ENCODE data around the gene FERMT1. TPM values are rescaled to one million over a fixed set of nuclear protein-coding genes. Genes with fewer than 3 reads are reported as not detected.

FERMT1 gene
- total and polyA plus RNA-seq, 2 of the 4 experiments (the other 2 are of a cell fraction), result 1.8 to 2.3 TPM

- no peak for TF ChIP-seq MAZ (IDR thresholded peaks at IDR 0.05; ENCODE audit: borderline replicate concordance, low read depth, low read length)
- no peak for TF ChIP-seq SMC3 (IDR thresholded peaks at IDR 0.05; ENCODE audit: low read depth, low read length)
- no peak for TF ChIP-seq RFX5 (IDR thresholded peaks at IDR 0.05; ENCODE audit: low read depth, low read length)
- no peak for TF ChIP-seq RCOR1 (IDR thresholded peaks at IDR 0.05; ENCODE audit: insufficient replicate concordance, low read length)
- TF ChIP-seq FOS (IDR thresholded peaks at IDR 0.05; ENCODE audit: low read depth, low read length), result no peak
- no peak for TF ChIP-seq CEBPB (IDR thresholded peaks at IDR 0.05; ENCODE audit: low read depth, low read length)
- no peak for TF ChIP-seq CTCF (conservative IDR thresholded peaks at IDR 0.05; ENCODE audit: low read depth, low read length)
- TF ChIP-seq CHD1 (IDR thresholded peaks at IDR 0.05; ENCODE audit: low read depth, low read length), result no peak
- no peak for TF ChIP-seq MAFK (IDR thresholded peaks at IDR 0.05; ENCODE audit: low read depth, low read length)
- TF ChIP-seq POLR2A (IDR thresholded peaks at IDR 0.05; ENCODE audit: low read depth, low read length), result no peak
- no peak for TF ChIP-seq USF2 (IDR thresholded peaks at IDR 0.05; ENCODE audit: low read depth, low read length)
- no peak for TF ChIP-seq RAD21 (IDR thresholded peaks at IDR 0.05; ENCODE audit: low read length)
- no peak for TF ChIP-seq BHLHE40 (IDR thresholded peaks at IDR 0.05; ENCODE audit: low read depth, low read length)
- TF ChIP-seq, protein P1, sequence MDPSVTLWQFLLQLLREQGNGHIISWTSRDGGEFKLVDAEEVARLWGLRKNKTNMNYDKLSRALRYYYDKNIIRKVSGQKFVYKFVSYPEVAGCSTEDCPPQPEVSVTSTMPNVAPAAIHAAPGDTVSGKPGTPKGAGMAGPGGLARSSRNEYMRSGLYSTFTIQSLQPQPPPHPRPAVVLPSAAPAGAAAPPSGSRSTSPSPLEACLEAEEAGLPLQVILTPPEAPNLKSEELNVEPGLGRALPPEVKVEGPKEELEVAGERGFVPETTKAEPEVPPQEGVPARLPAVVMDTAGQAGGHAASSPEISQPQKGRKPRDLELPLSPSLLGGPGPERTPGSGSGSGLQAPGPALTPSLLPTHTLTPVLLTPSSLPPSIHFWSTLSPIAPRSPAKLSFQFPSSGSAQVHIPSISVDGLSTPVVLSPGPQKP (IDR thresholded peaks at IDR 0.05; ENCODE audit: borderline replicate concordance, low read depth, low read length), result no peak
- no peak for TF ChIP-seq MXI1 (IDR thresholded peaks at IDR 0.05; ENCODE audit: borderline replicate concordance, low read depth, low read length)
- TF ChIP-seq NFE2L2 (IDR thresholded peaks at IDR 0.05; ENCODE audit: low read depth, low read length), result no peak
- Histone ChIP-seq H3K9me1 (ENCODE audit: insufficient read depth, low read length) (peaks cover 3% of the 10 kb centered on the region; the same call in 1 of the 2 replicates), H2BK15ac (ENCODE audit: low read depth, low read length) (no peak overlapping the region), H2BK120ac (ENCODE audit: low read depth, low read length) (no peak overlapping the region), H4K8ac (ENCODE audit: low read depth in 2 of 2, low read length in 2 of 2) (no peak overlapping the region), H3K4me1 (ENCODE audit: control insufficient read depth, insufficient read depth, low read length) (no peaks in the 10 kb centered on the region; the same call in 1 of the 2 replicates), H3K4ac (ENCODE audit: low read depth, low read length) (no peak overlapping the region), H3K9me3 (ENCODE audit: control insufficient read depth, insufficient read depth, low read length) (no peaks in the 10 kb centered on the region), H4K91ac (ENCODE audit: insufficient read depth, low read depth, low read length) (no peak overlapping the region), H3K4me3 (ENCODE audit: insufficient read depth, low read depth, low read length) (no peak overlapping the region), H3K56ac (ENCODE audit: extremely low read depth, insufficient read depth, low read length) (no peak overlapping the region), H4K20me1 (ENCODE audit: insufficient read depth, low read length) (no peaks in the 10 kb centered on the region), H3K27me3 (ENCODE audit: control insufficient read depth, insufficient read depth, low read length) (no peaks in the 10 kb centered on the region), H2AK5ac (ENCODE audit: low read depth, low read length) (no peak overlapping the region), H3K36me3 (ENCODE audit: control insufficient read depth, insufficient read depth, low read length) (peaks cover 22% of the 10 kb centered on the region), H3K79me1 (ENCODE audit: low read depth in 1 of 2, low read length in 2 of 2) (no peaks in the 10 kb centered on the region), H3K14ac (replicated peaks; ENCODE audit: low read depth, low read length) (no peak overlapping the region), H3K27ac (ENCODE audit: insufficient read depth, low read length) (no peak overlapping the region), H3K9ac (ENCODE audit: low read depth, low read length) (no peak overlapping the region), H2BK20ac (ENCODE audit: low read depth, low read length) (no peak overlapping the region), H3K23ac (ENCODE audit: low read depth, low read length) (no peak overlapping the region), H2BK5ac (ENCODE audit: low read depth, low read length, poor library complexity, severe bottlenecking) (no peak overlapping the region), H3K18ac (ENCODE audit: low read depth, low read length) (no peak overlapping the region), H4K5ac (ENCODE audit: low read depth, low read length) (no peak overlapping the region), H2AK9ac (replicated peaks; ENCODE audit: low read depth, low read length, poor library complexity) (no peak overlapping the region), H3K4me2 (ENCODE audit: low read depth, low read length) (no peak overlapping the region), H2AFZ (replicated peaks; ENCODE audit: low read length, poor library complexity) (no peak overlapping the region)
- ATAC-seq (ENCODE audit: low read depth) (no peak), DNase-seq (no peak)
- CTCF ChIA-PET, result no interaction called here
- dilution Hi-C loops (cut with HindIII; ENCODE audit: low sequenced_read_pairs, unreplicated experiment), result no loop called here
- intact Hi-C loops (cut with micrococcal nuclease), result no loop called here
- WGBS, 2 experiments (ENCODE audit: extremely low coverage in 2 of 2, insufficient read length in 1 of 2), result no CpG with 5 or more reads among the region's 2 CpGs
- no TSS peak for BruUV-seq (replicated peaks)
- POLR2A ChIA-PET (ENCODE audit: unreplicated experiment), result no interaction called here
- in situ Hi-C loops (cut with MboI; ENCODE audit: low sequenced_read_pairs), result no loop called here
Measured at GRCh38 chr20:6044115-6044514, 78.7 kb downstream of the FERMT1 start.
